HG02763 (cell line): Measurements from ENCODE around the gene MYO1E.

ENCODE experiments used
- ATAC-seq: cut with Tn5 transposase; IDR thresholded peaks from one replicate; pipeline ENCODE4 v1.9.1; 2021; ENCODE audit warnings: mild to moderate bottlenecking, moderate library complexity; ENCODE audit not compliant: unreplicated experiment

MYO1E gene

DNA sequence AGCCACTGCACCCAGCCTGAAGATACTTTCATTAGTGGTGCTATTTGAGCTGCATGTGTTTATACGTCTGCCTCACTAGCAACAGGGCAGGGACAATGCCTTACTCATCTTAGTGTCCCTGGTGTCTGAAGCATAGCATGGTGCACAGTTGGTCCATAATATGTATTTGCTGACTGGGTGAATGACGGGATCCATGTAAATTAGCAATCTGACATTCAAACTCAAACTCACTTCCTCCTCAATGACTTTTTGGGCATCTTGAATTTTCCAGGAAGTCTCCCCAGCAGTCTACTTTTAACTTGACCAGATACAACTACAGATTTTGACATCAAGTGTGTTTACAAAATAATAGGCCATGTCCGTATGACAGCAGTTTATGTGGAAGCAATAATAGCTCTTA lies 169.0 kb downstream of the MYO1E start:
- no peak for ATAC-seq

DNA sequence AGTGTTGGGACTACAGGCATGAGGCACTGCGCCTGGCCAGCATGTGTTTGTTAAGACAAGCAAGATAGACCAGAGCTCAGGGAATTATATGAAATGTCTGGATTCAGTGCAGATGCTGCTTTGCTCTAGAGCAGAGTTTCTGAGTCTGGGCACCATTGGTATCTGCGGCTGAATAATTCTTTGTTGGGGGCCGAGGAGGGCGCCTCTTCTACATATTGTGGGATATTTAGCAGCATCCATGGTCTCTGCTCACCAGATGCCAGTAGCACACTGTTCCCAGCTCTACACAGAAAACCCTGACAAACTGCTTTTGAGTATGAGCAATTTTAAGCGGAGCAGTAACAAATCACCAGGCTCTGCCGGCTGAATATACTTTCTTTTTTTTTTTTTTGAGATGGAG lies 169.7 kb downstream of the MYO1E start:
- no peak for ATAC-seq

DNA sequence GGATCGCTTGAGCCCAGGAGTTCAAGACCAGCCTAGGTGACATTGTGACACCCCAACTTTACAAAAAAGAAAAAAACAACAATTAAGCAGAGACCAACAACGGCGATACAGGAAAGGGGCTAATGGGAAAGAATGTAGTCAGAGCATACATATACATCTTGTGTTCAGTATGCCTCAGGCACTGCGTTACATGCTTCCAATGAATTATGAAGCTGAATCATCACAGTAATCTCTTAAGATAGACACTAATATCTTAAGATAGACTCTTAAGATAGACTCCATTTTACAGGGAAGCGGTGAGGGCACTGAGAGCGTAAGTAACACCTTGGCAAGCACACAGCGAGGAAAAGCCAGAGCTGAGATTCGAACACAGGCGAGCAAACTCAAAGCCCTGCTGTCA lies 172.1 kb downstream of the MYO1E start:
- no peak for ATAC-seq

DNA sequence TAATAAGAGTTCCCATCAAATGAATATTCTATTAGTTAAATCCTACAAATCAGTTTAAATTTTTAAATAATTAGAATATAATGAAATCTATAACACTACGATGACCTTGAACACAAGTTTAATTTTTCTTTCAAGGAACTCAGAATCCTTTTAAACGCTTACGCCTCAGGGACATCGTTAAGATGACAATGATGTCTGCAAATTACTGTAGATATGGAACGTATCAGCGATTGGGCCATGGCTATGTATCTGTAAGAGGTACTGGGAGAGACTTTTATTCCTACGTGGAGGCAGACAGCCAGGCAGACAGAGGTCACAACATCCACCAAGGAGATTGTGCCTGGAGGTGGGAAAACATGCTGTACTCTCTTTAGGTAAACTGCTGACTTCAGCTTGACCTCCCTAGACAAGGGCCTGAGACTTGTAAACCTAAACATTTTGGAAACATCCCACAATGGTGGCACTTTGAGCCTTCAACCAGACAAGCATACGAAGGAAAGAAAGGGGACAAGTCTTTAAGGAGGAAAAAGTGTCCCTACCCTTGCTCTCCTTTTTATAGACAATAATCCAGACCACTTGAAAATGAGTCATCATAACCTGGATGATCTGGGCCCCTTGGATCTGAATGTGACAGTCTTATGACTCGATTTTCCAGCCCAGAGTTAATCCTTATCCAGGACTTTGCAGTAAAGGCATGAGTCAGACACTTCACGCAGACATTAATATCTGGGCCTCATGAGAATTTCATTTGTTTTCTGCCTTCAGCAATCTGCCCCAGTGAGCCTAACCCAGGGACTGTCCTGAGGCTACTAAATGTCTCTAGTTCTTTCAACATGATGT lies 172.8 kb downstream of the MYO1E start:
- ATAC-seq: no peak

DNA sequence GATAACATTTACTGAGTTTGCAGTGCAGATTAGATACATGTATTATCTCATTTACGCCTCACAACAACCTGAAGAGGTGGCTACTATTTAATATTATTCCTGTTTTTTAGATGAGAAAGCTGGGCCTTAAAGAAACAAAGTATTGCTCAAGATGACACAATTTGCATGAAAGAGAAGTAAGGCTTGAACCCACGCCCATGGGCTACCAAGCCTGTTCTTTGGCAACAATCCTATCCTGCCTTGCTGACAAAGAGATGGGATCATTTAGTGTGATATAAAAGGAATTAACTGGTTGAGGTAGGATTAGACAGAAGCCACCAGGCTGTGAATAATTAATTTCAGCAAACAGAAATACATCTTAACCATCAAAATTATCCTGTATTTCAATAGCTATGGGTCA lies 175.2 kb downstream of the MYO1E start:
- no peak for ATAC-seq

DNA sequence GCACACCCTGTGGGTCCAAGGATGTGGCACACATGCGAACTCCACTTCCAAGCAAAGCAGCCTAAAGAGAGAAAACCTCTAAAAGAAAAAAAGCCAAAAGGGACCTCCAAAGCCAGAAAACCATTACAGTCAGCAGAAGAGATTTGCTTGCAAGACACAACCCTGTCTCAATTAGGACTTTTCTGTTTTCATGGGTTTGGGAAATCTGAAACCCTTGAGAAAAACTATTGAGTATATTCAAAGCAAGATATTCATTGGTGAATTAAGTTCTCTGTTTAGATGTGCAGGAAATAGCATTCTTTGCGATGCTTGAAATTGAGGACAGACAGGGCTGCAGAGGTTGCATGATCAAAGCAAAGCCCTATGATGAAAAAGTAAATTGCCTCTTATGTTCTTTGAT lies 176.3 kb downstream of the MYO1E start:
- no peak for ATAC-seq

DNA sequence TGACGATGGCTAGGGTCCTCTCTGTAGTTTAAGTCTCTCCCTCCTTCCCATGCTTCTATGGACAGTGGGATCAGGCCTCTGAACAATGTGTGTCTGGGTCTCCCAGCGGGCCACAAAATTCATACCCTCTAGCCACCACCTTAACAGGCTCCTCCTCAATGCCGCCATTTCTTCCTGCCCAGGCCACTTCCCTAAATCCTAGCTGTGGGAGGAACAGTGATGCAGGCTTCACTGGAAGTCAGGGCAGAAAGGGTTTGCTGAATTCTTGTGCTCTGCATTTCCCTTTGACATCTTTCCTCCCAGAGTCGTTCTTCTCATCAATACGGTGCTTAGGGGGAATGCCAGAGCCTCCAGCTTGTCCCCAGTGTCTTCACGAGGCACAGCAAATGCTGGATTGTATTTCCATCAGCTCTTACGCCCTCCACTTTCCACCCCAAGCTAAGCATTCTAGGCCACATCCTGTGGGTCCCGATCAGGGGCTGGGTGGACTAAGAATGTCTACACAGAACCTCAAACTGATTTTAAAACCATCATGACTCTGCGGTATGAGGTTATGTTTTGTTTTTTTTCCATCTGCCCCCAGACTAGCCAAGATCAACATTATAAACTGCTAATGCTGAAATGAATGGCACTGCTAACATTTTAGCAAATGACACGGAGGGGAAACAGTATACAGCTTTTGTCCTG lies 177.9 kb downstream of the MYO1E start:
- no peak for ATAC-seq

DNA sequence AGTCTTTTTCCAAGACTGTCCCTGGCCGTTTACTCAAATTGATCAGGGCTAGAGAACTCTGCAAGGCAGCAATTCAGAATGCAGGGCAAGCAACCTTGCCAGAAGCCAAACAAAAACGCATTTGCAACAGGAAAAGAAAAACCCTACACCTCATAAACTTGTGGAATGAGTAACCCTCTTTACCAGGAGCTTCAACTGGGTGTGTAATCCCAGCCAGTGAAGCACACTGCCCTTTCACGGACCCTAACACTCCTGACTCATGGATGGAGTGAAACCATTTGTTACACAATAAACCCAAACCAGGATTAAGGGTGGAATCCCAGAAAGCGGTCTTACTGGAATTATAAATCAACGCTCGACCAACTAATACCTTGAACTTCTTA lies 180.8 kb downstream of the MYO1E start:
- ATAC-seq: no peak

DNA sequence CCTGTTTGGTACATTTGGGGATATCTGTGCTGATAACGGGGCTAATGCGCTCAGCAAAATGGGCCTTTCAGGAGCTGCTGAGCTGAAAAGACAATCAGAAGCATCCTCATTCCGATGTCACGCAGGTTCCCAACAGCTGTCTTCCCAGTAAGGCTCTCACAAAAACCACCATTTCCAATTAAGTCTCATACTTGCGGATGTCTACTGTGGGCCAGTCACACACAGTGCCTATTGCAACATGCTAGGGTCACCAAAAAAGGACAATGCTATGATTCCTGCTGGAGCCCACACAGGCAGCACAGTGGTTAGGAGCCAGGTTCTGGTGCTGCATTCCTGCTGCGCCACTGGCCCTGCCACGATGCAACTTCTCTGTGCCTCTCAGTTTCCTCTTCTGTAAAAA lies 182.4 kb downstream of the MYO1E start:
- ATAC-seq: no peak

DNA sequence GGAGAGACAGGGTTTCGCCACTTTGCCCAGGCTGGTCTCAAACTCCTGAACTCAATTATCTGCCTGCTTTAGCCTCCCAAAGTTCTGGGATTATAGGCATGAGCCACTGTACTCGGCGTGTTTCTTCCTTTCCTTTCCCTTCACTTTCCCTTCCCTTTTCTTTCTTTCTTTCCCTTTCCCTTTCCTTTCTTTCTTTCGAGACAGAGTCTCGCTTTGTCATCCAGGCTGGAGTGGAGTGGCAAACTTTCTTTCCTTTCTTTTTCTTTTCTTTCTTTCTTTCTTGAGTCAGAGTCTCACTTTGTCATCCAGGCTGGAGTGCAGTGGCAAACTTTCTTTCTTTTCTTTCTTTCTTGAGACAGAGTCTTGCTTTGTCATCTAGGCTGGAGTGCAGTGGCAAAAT lies 183.4 kb downstream of the MYO1E start:
- no peak for ATAC-seq

DNA sequence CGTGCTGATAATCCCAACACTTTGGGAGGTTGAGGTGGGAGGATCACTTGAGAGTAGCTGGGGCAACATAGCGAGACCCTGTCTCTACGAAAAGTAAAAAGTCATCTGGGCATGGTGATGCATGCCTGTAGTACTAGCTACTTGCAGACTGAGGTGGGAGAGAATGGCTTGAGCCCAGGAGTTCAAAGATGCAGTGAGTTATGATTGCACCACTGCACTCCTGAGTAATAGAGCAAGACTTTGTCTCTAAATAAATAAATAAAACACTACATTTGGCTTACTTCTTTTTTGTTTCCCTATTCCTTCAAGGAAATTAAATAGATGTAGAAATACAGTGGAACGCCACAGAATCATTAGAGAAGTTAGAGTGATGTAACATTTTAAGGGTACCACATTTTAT lies 186.2 kb downstream of the MYO1E start:
- no peak for ATAC-seq

DNA sequence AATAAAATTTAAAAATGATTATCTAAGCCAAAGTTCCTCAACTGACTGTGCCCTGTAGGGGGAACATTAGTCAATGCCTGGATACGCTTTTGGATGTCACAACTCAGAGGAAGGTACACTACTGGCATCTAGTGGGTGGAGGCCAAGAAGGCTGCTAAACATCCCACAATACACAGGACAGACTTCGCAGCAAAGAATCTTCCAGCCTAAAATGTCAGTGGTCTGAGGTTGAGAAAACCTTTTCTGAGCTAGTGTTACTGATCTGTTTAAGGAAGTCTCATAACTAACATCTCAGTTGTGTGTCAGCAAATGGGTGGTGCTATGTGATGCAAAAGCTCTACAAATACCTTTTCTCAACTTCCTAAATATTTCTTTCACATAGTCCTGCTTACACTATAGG lies 186.9 kb downstream of the MYO1E start:
- ATAC-seq: no peak

DNA sequence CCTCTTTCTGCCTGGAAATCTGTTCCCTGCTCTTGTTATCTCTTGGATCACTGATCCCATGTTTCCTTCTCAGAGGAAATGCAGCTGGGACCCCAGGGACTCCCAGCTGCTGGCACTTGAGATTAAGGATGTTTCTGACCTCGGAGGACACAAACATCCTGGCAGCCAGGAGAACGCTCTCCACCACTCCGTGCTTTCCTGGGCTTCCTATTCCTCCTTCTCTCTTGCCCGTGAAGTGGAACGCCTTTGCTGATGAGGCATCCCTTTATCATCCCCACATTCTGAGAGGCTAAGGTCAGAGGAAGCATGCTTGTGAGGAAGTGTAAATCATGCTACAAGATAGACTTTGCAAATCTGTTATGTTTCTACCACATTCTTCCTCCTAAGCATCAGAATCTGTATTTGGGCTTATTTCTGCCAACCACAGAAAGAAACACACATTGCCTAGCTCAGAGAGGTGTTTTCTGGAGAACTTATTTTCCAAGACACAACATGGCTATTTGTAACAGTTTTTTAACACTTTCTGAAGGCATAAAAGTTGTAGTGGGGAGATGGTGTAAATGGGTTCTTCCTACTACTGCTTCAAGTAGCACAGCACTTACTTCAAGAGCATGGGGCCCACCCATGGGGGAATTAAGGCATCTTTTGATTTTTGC lies 191.6 kb downstream of the MYO1E start:
- no peak for ATAC-seq

DNA sequence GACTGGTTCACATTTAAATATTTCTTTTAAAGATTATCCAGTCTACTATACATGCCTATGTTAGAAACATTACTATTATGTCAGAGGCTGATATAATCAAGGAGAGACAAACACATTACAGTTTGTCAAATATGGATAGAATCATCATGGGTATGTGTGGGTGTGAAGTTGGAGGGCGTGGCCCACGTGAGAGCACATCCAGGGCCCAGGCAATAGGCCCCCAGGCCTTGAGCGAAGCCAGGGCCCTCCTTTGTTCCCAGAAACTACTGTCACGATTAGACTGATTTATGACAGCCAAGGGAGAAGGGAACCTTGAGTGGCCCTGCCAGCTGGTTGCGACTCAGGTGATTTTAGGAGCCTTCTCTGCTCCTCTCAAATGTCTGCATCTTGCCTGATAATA lies 193.0 kb downstream of the MYO1E start:
- no peak for ATAC-seq

DNA sequence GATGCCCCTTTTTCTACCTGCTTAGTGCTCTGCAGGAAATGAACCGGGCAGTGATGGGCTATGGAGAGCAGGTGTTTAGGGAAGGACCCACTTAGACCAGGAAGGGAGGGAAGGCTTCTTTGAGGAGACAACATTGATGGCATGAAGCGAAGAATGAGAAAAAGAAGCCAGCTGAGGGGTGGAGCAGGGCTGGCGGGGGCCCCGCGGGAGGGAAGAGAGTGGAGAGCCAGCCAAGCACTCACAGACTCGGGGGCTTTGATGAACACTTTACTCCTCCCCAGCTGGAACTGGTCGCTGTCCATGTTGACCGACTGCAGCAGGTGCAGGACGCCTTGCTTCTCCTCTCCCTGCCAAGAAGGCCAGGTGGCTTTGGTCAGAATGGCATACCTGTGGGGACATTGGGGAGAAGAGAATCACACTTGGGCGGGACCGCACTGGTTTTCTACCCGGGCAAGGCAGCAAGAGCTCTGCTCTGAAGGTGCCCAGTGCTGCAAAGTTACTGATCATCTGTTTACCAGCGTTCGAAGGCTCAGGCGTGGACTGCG lies 194.4 kb downstream of the MYO1E start:
- no peak for ATAC-seq

DNA sequence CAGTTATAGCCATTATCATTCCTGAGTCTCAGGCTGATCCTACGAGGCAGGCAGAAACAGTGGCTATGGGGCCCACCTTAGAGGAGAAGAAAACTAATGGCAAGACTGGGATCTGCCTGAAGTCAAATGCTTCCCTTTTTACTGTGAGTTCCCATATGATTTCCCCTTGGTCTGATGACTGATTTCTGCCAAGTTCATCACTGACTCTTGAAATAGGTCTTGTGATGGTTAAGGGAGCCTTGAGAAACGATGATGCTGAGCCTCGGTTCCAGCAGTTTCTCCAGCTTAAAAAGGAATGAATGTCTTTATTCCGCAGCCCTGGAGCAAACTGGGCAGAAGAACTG lies 195.4 kb downstream of the MYO1E start:
- no peak for ATAC-seq

DNA sequence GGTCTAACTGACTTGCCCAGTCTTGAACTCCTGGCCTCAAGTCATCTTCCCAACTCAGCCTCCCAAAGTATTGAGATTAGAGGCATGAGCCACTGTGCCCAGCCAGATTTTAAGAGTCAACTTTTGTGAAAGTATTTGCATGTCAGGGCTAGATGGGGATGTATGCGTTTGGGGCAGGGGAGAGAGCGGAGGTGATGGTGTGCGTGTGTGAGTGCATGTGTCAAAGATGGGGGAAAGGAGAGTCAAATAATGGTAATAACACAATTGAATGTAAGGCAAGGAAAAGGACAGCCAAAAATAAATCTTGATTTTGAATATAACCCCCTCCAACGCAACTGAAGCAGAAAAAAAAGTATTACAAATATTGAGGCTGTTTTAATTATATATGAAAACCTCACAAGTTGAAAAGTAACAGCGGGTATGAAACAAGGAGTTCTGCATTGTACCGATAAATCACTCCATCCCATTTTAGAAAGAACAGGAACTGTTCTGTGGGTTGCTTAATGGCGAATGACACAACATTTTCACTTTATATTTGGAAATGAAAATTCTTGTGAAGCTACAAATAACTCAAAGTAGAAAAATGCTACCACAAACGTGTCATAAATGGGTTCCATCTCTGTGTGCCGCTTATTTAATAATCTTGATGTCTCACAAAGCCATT lies 195.9 kb downstream of the MYO1E start:
- no peak for ATAC-seq

DNA sequence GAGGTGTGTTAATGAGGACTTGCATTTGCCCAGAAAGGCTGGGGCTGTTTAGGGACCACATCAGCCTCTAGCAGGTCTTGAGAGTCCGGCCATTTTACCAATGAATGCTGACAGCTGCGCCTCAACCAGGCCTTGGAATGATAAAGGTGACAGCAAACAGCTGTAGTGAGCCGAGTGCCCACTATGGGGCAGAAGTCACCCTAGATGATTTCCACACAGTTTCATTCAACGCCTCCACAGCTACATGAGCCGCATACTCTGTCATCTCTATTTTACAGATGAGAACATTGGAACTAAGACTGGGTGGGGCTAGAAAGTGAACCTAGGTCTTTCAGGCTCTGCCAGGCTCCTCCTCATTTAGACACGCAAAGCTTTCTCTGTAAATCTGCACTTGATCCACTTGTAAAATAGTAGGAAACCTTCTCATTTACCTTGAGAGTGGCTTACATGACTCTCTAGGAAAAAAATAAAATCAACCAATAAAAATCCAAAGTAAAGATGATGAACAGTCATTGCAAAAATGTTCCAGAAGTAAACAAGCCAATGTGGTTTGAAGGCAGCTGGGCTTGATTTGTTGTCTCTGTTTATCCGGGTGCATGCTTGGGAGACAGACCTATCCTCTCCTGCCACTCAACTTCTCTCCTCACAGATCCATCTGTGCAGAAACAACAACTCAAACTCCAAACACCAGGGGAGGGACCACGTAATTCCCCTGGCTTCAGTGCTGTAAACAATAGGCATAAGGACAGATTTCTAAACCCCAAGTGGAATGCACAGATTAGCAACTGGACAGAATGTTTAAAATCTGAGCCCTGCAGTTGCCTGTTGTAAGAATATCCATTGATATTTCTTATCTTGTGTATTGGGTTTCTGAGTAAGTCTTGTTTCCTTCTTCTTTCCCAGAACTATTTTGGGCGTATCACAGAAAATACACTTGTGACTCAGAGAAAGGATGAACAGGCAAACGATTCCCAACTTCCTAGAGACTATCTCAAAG lies 197.5 kb downstream of the MYO1E start:
- no peak for ATAC-seq

DNA sequence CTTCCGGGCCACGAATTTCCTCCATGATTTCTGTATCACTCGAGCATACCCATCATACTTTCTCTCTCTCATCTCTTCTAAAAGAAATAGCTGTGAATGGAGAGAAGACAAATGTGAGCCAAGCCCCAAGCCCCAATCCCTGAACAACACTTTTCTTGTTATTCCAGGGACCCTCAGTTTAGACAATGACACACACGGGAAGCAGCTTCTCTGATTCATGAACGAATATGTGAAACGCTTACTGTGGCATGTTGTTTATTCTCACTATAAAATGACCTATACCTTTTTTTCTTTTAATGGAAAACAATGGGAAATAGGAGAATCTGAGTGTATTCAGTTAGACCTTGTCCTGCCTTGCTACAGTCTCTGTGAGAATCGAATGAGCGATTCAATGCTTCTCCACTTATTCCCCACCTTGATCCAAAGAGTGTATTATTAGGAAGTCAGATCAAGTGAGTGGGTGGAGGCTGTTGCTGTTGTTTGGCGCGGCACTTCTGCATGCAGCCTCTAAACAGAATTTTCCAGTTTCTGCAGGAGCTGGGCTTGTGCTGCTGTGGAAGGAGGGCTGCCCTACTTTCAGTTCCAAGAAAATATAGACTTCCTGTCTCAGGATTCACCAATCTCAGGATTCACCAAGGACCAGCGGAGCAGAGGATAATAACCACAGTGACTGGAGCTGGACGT lies 198.4 kb downstream of the MYO1E start:
- ATAC-seq: no peak

DNA sequence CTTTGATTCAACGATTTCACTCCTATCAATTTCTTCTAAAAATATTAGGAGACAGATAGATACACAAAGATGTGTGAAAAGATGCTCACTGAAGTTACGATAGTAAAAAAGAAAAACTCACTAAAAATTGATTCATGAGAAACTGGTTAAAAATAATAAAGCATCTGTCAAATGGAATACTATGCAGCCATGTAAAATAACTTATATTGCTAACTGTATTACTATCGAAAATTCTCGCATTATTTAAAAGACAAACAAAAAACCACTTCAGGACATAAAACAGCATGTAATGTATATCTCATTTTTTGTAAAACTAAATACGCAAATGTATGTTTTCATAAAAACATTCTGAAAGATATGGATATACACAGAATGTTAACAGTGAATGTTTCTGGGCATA lies 199.5 kb downstream of the MYO1E start:
- ATAC-seq: no peak
